ENCODE data around the gene FOXO4.

The FOXO4 gene

GRCh38 chrX:71131510-71131909 is 35.9 kb downstream of the FOXO4 start:
- DNase-seq (ENCODE audit: low read depth in 2 of 2, low spot score in 1 of 2): no peak

GRCh38 chrX:71140440-71140839 is 44.8 kb downstream of the FOXO4 start:
- DNase-seq (ENCODE audit: low read depth in 2 of 2, low spot score in 1 of 2): no peak

- DNase-seq (ENCODE audit: low read depth in 2 of 2, low spot score in 1 of 2): no peak
These were observed 47.9 kb downstream of the FOXO4 start for GRCh38 chrX:71143508-71143907.

- no peak for DNase-seq (ENCODE audit: low read depth in 2 of 2, low spot score in 1 of 2)
These were observed 49.0 kb downstream of the FOXO4 start, which contains the start of gene NLGN3 for GRCh38 chrX:71144651-71145050. Gene NLGN3 (plus strand): TSS chrX:71144841. CDS start chrX:71147750, 2,909 bp downstream.

GRCh38 chrX:71147496-71148277 is 52.0 kb downstream of the FOXO4 start:
- DNase-seq (ENCODE audit: low read depth in 2 of 2, low spot score in 1 of 2): no peak

- no peak for DNase-seq (ENCODE audit: low read depth in 2 of 2, low spot score in 1 of 2)
These were observed 52.6 kb downstream of the FOXO4 start for GRCh38 chrX:71148278-71148663.

GRCh38 chrX:71151366-71151765 is 55.7 kb downstream of the FOXO4 start:
- no peak for DNase-seq (ENCODE audit: low read depth in 2 of 2, low spot score in 1 of 2)

Measured in stimulated activated CD8-positive, alpha-beta memory T cell treated with anti-CD3 and anti-CD28 coated beads, Interleukin-4, amount 100 ng/mL, for 4 hours (primary cell).